Endothelial cell of umbilical vein (primary cell): ENCODE measurements around the gene GRXCR2. TPM values are rescaled to one million over a fixed set of nuclear protein-coding genes. Genes with fewer than 3 reads are reported as not detected.

Experiments used
- BruUV-seq: library from RNA; stranded (reverse); fragments of 400-500 nt; replicated peaks from 2 replicates; lab custom pipeline; 2021; lab: Mats Ljungman, UMichigan
- CTCF ChIA-PET: fragments of 300-600, 350-600 bp; sonication (Branson Sonifier 250); formaldehyde crosslinking; loops from one replicate; lab custom pipeline; 2021; ENCODE audit warnings: antibody characterized with exemption, inconsistent platforms; lab: Charles Lee
- POLR2A ChIA-PET: fragments of 300-600, 350-600 bp; sonication (Branson Sonifier 250); formaldehyde crosslinking; loops from one replicate; lab custom pipeline; 2021; ENCODE audit warnings: antibody characterized with exemption, inconsistent platforms; lab: Charles Lee
- DNase-seq: peaks from one replicate; pipeline ENCODE4 v3.0.0-alpha.2; 2011; ENCODE audit warnings: low read depth, low spot score
- FAIRE-seq: peaks from 2 replicates; lab custom pipeline; 2011; peaks lifted over from hg19 to GRCh38; lab: Jason Lieb, UNC
- H2AFZ ChIP-seq: 2 replicates; pipeline ENCODE4 v1.6.0; 2012; ENCODE audit warnings: low read depth, low read length, control low read depth, inconsistent platforms
- H3K27ac ChIP-seq: 2 replicates; pipeline ENCODE4 v1.5.1; 2011; ENCODE audit warnings: low read depth, mild to moderate bottlenecking, control low read depth, low read length, moderate library complexity; ENCODE audit not compliant: insufficient read depth
- H3K27me3 ChIP-seq, 2 experiments: 2 replicates each; pipeline versions ENCODE4 v1.6.0 to v1.6.1; 2011; ENCODE audit warnings: low read length in 2 of 2, mixed read lengths in 1 of 2; ENCODE audit not compliant: control insufficient read depth in 2 of 2, insufficient read depth in 2 of 2
- H3K36me3 ChIP-seq, 2 experiments: 2 replicates in 1 of 2; 3 replicates in 1 of 2; pipeline ENCODE4 v1.5.1; 2011; ENCODE audit warnings: low read length in 2 of 2, mild to moderate bottlenecking in 1 of 2, moderate library complexity in 1 of 2; ENCODE audit not compliant: control insufficient read depth in 2 of 2, insufficient read depth in 2 of 2; ENCODE audit errors: extremely low read depth in 1 of 2
- H3K4me1 ChIP-seq: 3 replicates; pipeline ENCODE4 v1.5.1; 2011; ENCODE audit warnings: mild to moderate bottlenecking, low read length; ENCODE audit not compliant: control insufficient read depth, insufficient read depth; ENCODE audit errors: extremely low read depth
- H3K4me2 ChIP-seq: 2 replicates; pipeline ENCODE4 v1.6.1; 2011; ENCODE audit warnings: low read length, control low read depth, mixed read lengths; ENCODE audit not compliant: insufficient read depth
- H3K4me3 ChIP-seq, 3 experiments: fragments of 200-600 bp in 1 of 3; sonication (generic), shearing (Covaris generic) in 1 of 3; replicated peaks in 1 of 3; 2 replicates each; pipeline ENCODE4 v1.5.1; 2011 to 2016; ENCODE audit warnings: control low read depth in 3 of 3, low read length in 3 of 3, mild to moderate bottlenecking in 2 of 3, inconsistent platforms in 1 of 3, low read depth in 1 of 3, moderate library complexity in 1 of 3; ENCODE audit not compliant: insufficient read depth in 1 of 3
- H3K79me2 ChIP-seq: 2 replicates; pipeline ENCODE4 v1.6.0; 2012; ENCODE audit warnings: low read length, inconsistent platforms; ENCODE audit not compliant: control insufficient read depth, insufficient read depth
- H3K9ac ChIP-seq: replicated peaks from 2 replicates; pipeline ENCODE3; 2011; ENCODE audit warnings: low read length, control low read depth; ENCODE audit not compliant: insufficient read depth; ENCODE audit errors: extremely low read depth
- H3K9me1 ChIP-seq: replicated peaks from 3 replicates; pipeline ENCODE4 v1.6.0; 2011; ENCODE audit warnings: mild to moderate bottlenecking, low read length; ENCODE audit not compliant: control insufficient read depth, insufficient read depth; ENCODE audit errors: extremely low read depth
- H3K9me3 ChIP-seq: replicated peaks from 2 replicates; pipeline ENCODE4 v1.5.1; 2012; ENCODE audit warnings: low read length, inconsistent platforms; ENCODE audit not compliant: control insufficient read depth, insufficient read depth
- H4K20me1 ChIP-seq: replicated peaks from 2 replicates; pipeline ENCODE3; 2011; ENCODE audit warnings: mild to moderate bottlenecking, low read length; ENCODE audit not compliant: control insufficient read depth, insufficient read depth; ENCODE audit errors: extremely low read depth
- CTCF ChIP-seq, 2 donors: IDR thresholded peaks; 1 replicate in 1 of 2; 2 replicates in 1 of 2; pipeline ENCODE4 v1.5.1; 2011; ENCODE audit warnings: low read length in 2 of 2, mild to moderate bottlenecking in 2 of 2, moderate library complexity in 2 of 2, control low read depth in 1 of 2, inconsistent platforms in 1 of 2, low read depth in 1 of 2; ENCODE audit not compliant: insufficient read depth in 1 of 2; ENCODE audit errors: extremely low read depth in 1 of 2
- EZH2 ChIP-seq: IDR thresholded peaks from 2 replicates; pipeline ENCODE4 v1.6.1; 2012; ENCODE audit warnings: borderline replicate concordance, low read depth, mild to moderate bottlenecking, moderate library complexity, low read length, inconsistent platforms; ENCODE audit not compliant: severe bottlenecking
- FOS ChIP-seq: IDR thresholded peaks from 2 replicates; pipeline ENCODE4 v1.6.1; 2011; ENCODE audit warnings: mild to moderate bottlenecking, low read length, moderate library complexity, borderline replicate concordance; ENCODE audit not compliant: insufficient read depth
- GATA2 ChIP-seq: IDR thresholded peaks from 2 replicates; pipeline ENCODE4 v1.7.0; 2011; ENCODE audit warnings: low read depth, mild to moderate bottlenecking, moderate library complexity, mixed read lengths, low read length; ENCODE audit not compliant: insufficient read length, insufficient read depth
- JUN ChIP-seq: IDR thresholded peaks from 2 replicates; pipeline ENCODE4 v1.6.1; 2011; ENCODE audit warnings: borderline replicate concordance, low read depth; ENCODE audit not compliant: insufficient read length, insufficient read depth
- MAX ChIP-seq: IDR thresholded peaks from 2 replicates; pipeline ENCODE4 v1.6.1; 2011; ENCODE audit not compliant: insufficient read depth, insufficient read length
- MYC ChIP-seq: IDR thresholded peaks from one replicate; pipeline ENCODE4 v1.6.1; 2011; ENCODE audit warnings: mild to moderate bottlenecking, low read depth, low read length
- POLR2A ChIP-seq: IDR thresholded peaks from 2 replicates; pipeline ENCODE4 v1.6.1; 2012; ENCODE audit warnings: low read depth, mild to moderate bottlenecking, control low read depth, low read length
- POLR2AphosphoS5 ChIP-seq: IDR thresholded peaks from 2 replicates; pipeline ENCODE4 v1.6.1; 2012; ENCODE audit warnings: low read depth, mild to moderate bottlenecking, control low read depth, low read length, moderate library complexity; ENCODE audit not compliant: insufficient read depth
- dilution Hi-C: fragments of 300-500 bp; cut with MboI; formaldehyde crosslinking; loops from one replicate; pipeline ENCODE4 v1.15.0; 2019; ENCODE audit warnings: low sequenced_read_pairs; ENCODE audit not compliant: extremely low pct_ligation_motif_present
- intact Hi-C: fragments of 100-400 bp; cut with micrococcal nuclease; formaldehyde crosslinking; loops from one replicate; pipeline ENCODE4 v1.10.0; 2022
- polyA plus RNA-seq, 4 experiments: library from polyadenylated mRNA; depleted of rRNA in 3 of 4; stranded (reverse) in 3 of 4; unstranded in 1 of 4; fragments of >200 nt; gene quantifications; 2 replicates each; pipeline versions ENCODE4 v1.2.1 to v1.2.3, GENCODE V29; 2011 to 2012; ENCODE audit warnings: missing spikeins in 1 of 4
- total RNA-seq: library from RNA; stranded (reverse); gene quantifications from 2 replicates; pipeline ENCODE4 v1.2.3, GENCODE V29; 2021

The GRXCR2 gene
- total and polyA plus RNA-seq, 2 donors (not counting 3 experiments of a cell fraction or from before 2014, with no cell fraction given) = not detected

- dilution Hi-C loops = no loop called here
- Histone ChIP-seq H3K36me3 (no peaks in the 10 kb centered on the region), H2AFZ (no peak overlapping the region), H3K27ac (no peak overlapping the region), H3K9me3 (no peaks in the 10 kb centered on the region), H3K27me3 (peaks cover 0 to 2% of the 10 kb centered on the region in 2 experiments), H3K4me1 (peaks cover 2% of the 10 kb centered on the region), H3K79me2 (no peaks in the 10 kb centered on the region), H3K9ac (no peak overlapping the region), H3K4me2 (no peak overlapping the region), H3K9me1 (peaks cover 2% of the 10 kb centered on the region), H3K4me3 (no peak overlapping the region), H4K20me1 (no peaks in the 10 kb centered on the region)
- no peak for DNase-seq
- no TSS peak for BruUV-seq
- intact Hi-C loops = no loop called here
- POLR2A ChIA-PET = no interaction called here
- no peak for FAIRE-seq
- CTCF ChIA-PET = no interaction called here
- TF ChIP-seq GATA2 = no peak
- no peak for TF ChIP-seq POLR2AphosphoS5
- TF ChIP-seq MAX = no peak
- TF ChIP-seq MYC = no peak
- no peak for TF ChIP-seq POLR2A
- TF ChIP-seq FOS = no peak
- TF ChIP-seq CTCF (IDR thresholded peaks at IDR 0.05; ENCODE audit: extremely low read depth in 1 of 2, insufficient read depth in 1 of 2, low read depth in 1 of 2, low read length in 2 of 2) = no peak
- TF ChIP-seq EZH2 = no peak
- no peak for TF ChIP-seq JUN
Observed at GRCh38 chr5:145919413-145919812, 46.6 kb upstream of the GRXCR2 start.
